22Rv1 (cell line): Measurements from ENCODE around the gene ZFYVE28.

ENCODE experiments used
- H3K27ac ChIP-seq: fragments of 450-650 bp; 2 replicates; pipeline ENCODE4 v1.5.1; 2017
- CTCF ChIP-seq: fragments of 450-650 bp; IDR thresholded peaks from 2 replicates; pipeline ENCODE4 v1.5.1; 2017; ENCODE audit warnings: mild to moderate bottlenecking
- ZFX ChIP-seq: fragments of 450-650 bp; IDR thresholded peaks from 2 replicates; pipeline ENCODE4 v1.6.1; 2017; ENCODE audit warnings: antibody characterized with exemption, borderline replicate concordance

ZFYVE28 gene

GRCh38 chr4:2339458-2340271 is 78.8 kb downstream of the ZFYVE28 start:
- TF ChIP-seq CTCF: no peak
- no peak for TF ChIP-seq ZFX
- H3K27ac ChIP-seq: no peak overlapping the region

- TF ChIP-seq ZFX (no peak), CTCF (no peak)
- no peak overlapping the region for H3K27ac ChIP-seq
Measured at GRCh38 chr4:2338754-2339457, 79.5 kb downstream of the ZFYVE28 start.

GRCh38 chr4:2337896-2338295 is 80.5 kb downstream of the ZFYVE28 start:
- TF ChIP-seq ZFX: no peak
- no peak overlapping the region for H3K27ac ChIP-seq

GRCh38 chr4:2337131-2337723 is 81.2 kb downstream of the ZFYVE28 start:
- no peak overlapping the region for H3K27ac ChIP-seq
- TF ChIP-seq ZFX (no peak), CTCF (no peak)

- H3K27ac ChIP-seq: no peak overlapping the region
- TF ChIP-seq ZFX (no peak), CTCF (no peak)
Measured at GRCh38 chr4:2336659-2337058, 81.8 kb downstream of the ZFYVE28 start.

GRCh38 chr4:2335729-2336101 is 82.7 kb downstream of the ZFYVE28 start:
- H3K27ac ChIP-seq: no peak overlapping the region
- TF ChIP-seq CTCF: no peak
- no peak for TF ChIP-seq ZFX

GRCh38 chr4:2334826-2335728 is 83.4 kb downstream of the ZFYVE28 start:
- no peak overlapping the region for H3K27ac ChIP-seq
- TF ChIP-seq CTCF (no peak), ZFX (no peak)
